HepG2 (cell line): ENCODE data around the gene CCDC116. TPM values are rescaled to one million over a fixed set of nuclear protein-coding genes. Genes with fewer than 3 reads are reported as not detected.

ENCODE experiments used
- AGO2 ChIP-seq: fragments of 200-400 bp; formaldehyde crosslinking; optimal IDR thresholded peaks from 2 replicates; pipeline ENCODE3; 2017; ENCODE audit warnings: mild to moderate bottlenecking, low read depth, low read length, moderate library complexity
- ARNT ChIP-seq: fragments of 450-650 bp; IDR thresholded peaks from 2 replicates; pipeline ENCODE4 v1.6.1; 2017
- CENPX ChIP-seq: sonication (generic); formaldehyde crosslinking; IDR thresholded peaks from 2 replicates; pipeline ENCODE4 v1.9.0; 2021; ENCODE audit warnings: mild to moderate bottlenecking, missing genetic modification reagents, moderate library complexity
- GZF1 ChIP-seq: sonication (generic); formaldehyde crosslinking; IDR thresholded peaks from 2 replicates; pipeline ENCODE4 v1.5.1; 2020; ENCODE audit warnings: mild to moderate bottlenecking, missing genetic modification reagents
- HDAC1 ChIP-seq: sonication (generic); formaldehyde crosslinking; IDR thresholded peaks from 2 replicates; pipeline ENCODE4 v1.5.1; 2020; ENCODE audit warnings: mild to moderate bottlenecking, missing genetic modification reagents
- KLF15 ChIP-seq: sonication (generic); formaldehyde crosslinking; IDR thresholded peaks from 2 replicates; pipeline ENCODE4 v1.8.1; 2023; ENCODE audit warnings: borderline replicate concordance, mild to moderate bottlenecking, inconsistent platforms, missing genetic modification reagents, mixed read lengths
- PHF20 ChIP-seq: sonication (generic); formaldehyde crosslinking; IDR thresholded peaks from 2 replicates; pipeline ENCODE4 v1.5.0; 2020; ENCODE audit warnings: mild to moderate bottlenecking, missing genetic modification reagents
- REPIN1 ChIP-seq: sonication (generic); formaldehyde crosslinking; IDR thresholded peaks from 2 replicates; pipeline ENCODE4 v1.8.0; 2022; ENCODE audit warnings: missing genetic modification reagents, low read depth, mild to moderate bottlenecking, borderline replicate concordance
- RFXANK ChIP-seq: IDR thresholded peaks from 2 replicates; pipeline ENCODE4 v1.6.1; 2016
- TBL1XR1 ChIP-seq: fragments of 150-350 bp; IDR thresholded peaks from 2 replicates; pipeline ENCODE4 v1.6.1; 2014; ENCODE audit warnings: borderline replicate concordance, low read length; ENCODE audit not compliant: partially characterized antibody
- TERF1 ChIP-seq: sonication (generic); formaldehyde crosslinking; IDR thresholded peaks from 2 replicates; pipeline ENCODE4 v1.8.0; 2022; ENCODE audit warnings: mild to moderate bottlenecking, missing genetic modification reagents, moderate library complexity
- XBP1 ChIP-seq: sonication (generic); formaldehyde crosslinking; IDR thresholded peaks from 2 replicates; pipeline ENCODE4 v1.5.0; 2020; ENCODE audit warnings: missing genetic modification reagents
- ZBTB1 ChIP-seq: sonication (generic); formaldehyde crosslinking; IDR thresholded peaks from 2 replicates; pipeline ENCODE4 v1.4.0; 2020; ENCODE audit warnings: missing genetic modification reagents, borderline replicate concordance
- ZNF350 ChIP-seq: sonication (generic); formaldehyde crosslinking; IDR thresholded peaks from 2 replicates; pipeline ENCODE4 v1.4.0; 2020; ENCODE audit warnings: mild to moderate bottlenecking, low read depth, missing genetic modification reagents, borderline replicate concordance
- ZNF441 ChIP-seq: sonication (generic); formaldehyde crosslinking; IDR thresholded peaks from 2 replicates; pipeline ENCODE4 v1.7.0; 2021; ENCODE audit warnings: missing genetic modification reagents, borderline replicate concordance
- ZNF512 ChIP-seq: sonication (generic); formaldehyde crosslinking; IDR thresholded peaks from 2 replicates; pipeline ENCODE4 v1.4.0; 2020; ENCODE audit warnings: mild to moderate bottlenecking, missing genetic modification reagents
- ZNF546 ChIP-seq: sonication (generic); formaldehyde crosslinking; conservative IDR thresholded peaks from 2 replicates; pipeline ENCODE4 v1.8.1; 2023; ENCODE audit warnings: mild to moderate bottlenecking, missing genetic modification reagents
- ZSCAN21 ChIP-seq: sonication (generic); formaldehyde crosslinking; IDR thresholded peaks from 2 replicates; pipeline ENCODE4 v1.8.0; 2022; ENCODE audit warnings: mild to moderate bottlenecking, missing genetic modification reagents, moderate library complexity, borderline replicate concordance
- polyA plus RNA-seq, 8 experiments: library from polyadenylated mRNA; depleted of rRNA in 3 of 8; stranded (reverse) in 7 of 8; unstranded in 1 of 8; fragments of >200 nt; fragmentation: Illumina TruSeq in 4 of 8; extraction: Trizol in 4 of 8; gene quantifications; 2 replicates each; pipeline versions ENCODE4 v1.2.1 to v1.2.3, GENCODE V29; 2011 to 2016; ENCODE audit warnings: low read depth in 4 of 8, missing spikeins in 1 of 8, mixed read lengths in 1 of 8; ENCODE audit not compliant: insufficient read depth in 1 of 8
- total RNA-seq, 5 experiments: library from RNA; depleted of rRNA; stranded (reverse); fragments of >200 nt; fragmentation: Illumina TruSeq; extraction: Trizol; gene quantifications; 2 replicates each; pipeline ENCODE4 v1.2.3, GENCODE V29; 2016; ENCODE audit warnings: low read depth in 1 of 5
- TF ChIP-seq, protein P1 (sequence below): sonication (generic); formaldehyde crosslinking; IDR thresholded peaks from 2 replicates; pipeline ENCODE4; 2020; ENCODE audit warnings: missing genetic modification reagents, mild to moderate bottlenecking, borderline replicate concordance
- TF ChIP-seq, protein P2 (sequence below): IDR thresholded peaks from 2 replicates; pipeline ENCODE4 v1.6.1; 2016
- TF ChIP-seq, protein P3 (sequence below): sonication (generic); formaldehyde crosslinking; IDR thresholded peaks from 2 replicates; pipeline ENCODE4 v1.5.0; 2020; ENCODE audit warnings: mild to moderate bottlenecking, missing genetic modification reagents
- TF ChIP-seq, protein P4 (sequence below): sonication (generic); formaldehyde crosslinking; IDR thresholded peaks from 2 replicates; pipeline ENCODE4 v1.8.0; 2022; ENCODE audit warnings: mild to moderate bottlenecking, missing genetic modification reagents

CCDC116 gene
- total and polyA plus RNA-seq, 2 of the 13 experiments (the other 11 are each of a cell fraction or from before 2014, with no cell fraction given): 0.15 to 0.33 TPM

DNA sequence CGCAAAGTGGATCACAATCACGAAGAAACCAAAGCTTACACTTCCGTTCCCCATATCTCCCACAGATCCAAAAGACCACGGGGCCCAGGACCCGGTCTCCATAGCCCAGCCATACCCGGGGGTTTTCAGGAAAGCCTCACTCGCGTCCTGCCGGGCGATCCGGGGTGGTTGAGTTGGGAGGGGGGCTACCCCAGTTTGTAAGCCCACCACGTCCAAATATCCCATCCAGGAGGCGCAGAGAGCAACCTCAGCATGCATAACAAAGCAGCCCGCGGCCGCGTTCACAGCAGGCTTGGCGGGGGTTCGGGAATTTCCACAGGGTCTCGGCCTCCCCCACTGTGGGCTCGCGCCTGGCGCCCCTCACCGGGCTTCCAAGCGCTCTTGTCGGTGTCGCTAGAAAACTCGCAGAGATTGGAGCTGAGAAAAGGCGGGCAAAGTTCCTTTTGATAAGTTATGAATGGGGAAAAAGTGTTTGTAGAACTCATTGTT lies 19.0 kb downstream of the CCDC116 start (continued):
- TF ChIP-seq ZNF512 (CRISPR knock-in tag): no peak
- no peak for TF ChIP-seq REPIN1
- TF ChIP-seq ZSCAN21 (CRISPR knock-in tag): no peak
- TF ChIP-seq GZF1: no peak
- no peak for TF ChIP-seq CENPX (CRISPR knock-in tag)
- TF ChIP-seq XBP1 (CRISPR knock-in tag): no peak
- no peak for TF ChIP-seq TERF1 (CRISPR knock-in tag)
- TF ChIP-seq, protein P1, sequence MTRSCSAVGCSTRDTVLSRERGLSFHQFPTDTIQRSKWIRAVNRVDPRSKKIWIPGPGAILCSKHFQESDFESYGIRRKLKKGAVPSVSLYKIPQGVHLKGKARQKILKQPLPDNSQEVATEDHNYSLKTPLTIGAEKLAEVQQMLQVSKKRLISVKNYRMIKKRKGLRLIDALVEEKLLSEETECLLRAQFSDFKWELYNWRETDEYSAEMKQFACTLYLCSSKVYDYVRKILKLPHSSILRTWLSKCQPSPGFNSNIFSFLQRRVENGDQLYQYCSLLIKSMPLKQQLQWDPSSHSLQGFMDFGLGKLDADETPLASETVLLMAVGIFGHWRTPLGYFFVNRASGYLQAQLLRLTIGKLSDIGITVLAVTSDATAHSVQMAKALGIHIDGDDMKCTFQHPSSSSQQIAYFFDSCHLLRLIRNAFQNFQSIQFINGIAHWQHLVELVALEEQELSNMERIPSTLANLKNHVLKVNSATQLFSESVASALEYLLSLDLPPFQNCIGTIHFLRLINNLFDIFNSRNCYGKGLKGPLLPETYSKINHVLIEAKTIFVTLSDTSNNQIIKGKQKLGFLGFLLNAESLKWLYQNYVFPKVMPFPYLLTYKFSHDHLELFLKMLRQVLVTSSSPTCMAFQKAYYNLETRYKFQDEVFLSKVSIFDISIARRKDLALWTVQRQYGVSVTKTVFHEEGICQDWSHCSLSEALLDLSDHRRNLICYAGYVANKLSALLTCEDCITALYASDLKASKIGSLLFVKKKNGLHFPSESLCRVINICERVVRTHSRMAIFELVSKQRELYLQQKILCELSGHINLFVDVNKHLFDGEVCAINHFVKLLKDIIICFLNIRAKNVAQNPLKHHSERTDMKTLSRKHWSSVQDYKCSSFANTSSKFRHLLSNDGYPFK (CRISPR knock-in tag): no peak
- TF ChIP-seq ARNT: no peak
- no peak for TF ChIP-seq TBL1XR1
- TF ChIP-seq HDAC1: peak; percentile 55; the same call in 1 of the 2 replicates
- TF ChIP-seq RFXANK: no peak
- TF ChIP-seq, protein P2, sequence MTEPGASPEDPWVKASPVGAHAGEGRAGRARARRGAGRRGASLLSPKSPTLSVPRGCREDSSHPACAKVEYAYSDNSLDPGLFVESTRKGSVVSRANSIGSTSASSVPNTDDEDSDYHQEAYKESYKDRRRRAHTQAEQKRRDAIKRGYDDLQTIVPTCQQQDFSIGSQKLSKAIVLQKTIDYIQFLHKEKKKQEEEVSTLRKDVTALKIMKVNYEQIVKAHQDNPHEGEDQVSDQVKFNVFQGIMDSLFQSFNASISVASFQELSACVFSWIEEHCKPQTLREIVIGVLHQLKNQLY: no peak
- TF ChIP-seq ZNF441: no peak
- TF ChIP-seq AGO2: peak; percentile 76
- TF ChIP-seq ZNF350 (CRISPR knock-in tag): no peak
- TF ChIP-seq ZNF546: peak; percentile 75; the same call in 1 of the 2 replicates
- no peak for TF ChIP-seq ZBTB1 (CRISPR knock-in tag)
- TF ChIP-seq, protein P3, sequence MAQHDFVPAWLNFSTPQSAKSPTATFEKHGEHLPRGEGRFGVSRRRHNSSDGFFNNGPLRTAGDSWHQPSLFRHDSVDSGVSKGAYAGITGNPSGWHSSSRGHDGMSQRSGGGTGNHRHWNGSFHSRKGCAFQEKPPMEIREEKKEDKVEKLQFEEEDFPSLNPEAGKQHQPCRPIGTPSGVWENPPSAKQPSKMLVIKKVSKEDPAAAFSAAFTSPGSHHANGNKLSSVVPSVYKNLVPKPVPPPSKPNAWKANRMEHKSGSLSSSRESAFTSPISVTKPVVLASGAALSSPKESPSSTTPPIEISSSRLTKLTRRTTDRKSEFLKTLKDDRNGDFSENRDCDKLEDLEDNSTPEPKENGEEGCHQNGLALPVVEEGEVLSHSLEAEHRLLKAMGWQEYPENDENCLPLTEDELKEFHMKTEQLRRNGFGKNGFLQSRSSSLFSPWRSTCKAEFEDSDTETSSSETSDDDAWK (CRISPR knock-in tag): no peak
- TF ChIP-seq, protein P4, sequence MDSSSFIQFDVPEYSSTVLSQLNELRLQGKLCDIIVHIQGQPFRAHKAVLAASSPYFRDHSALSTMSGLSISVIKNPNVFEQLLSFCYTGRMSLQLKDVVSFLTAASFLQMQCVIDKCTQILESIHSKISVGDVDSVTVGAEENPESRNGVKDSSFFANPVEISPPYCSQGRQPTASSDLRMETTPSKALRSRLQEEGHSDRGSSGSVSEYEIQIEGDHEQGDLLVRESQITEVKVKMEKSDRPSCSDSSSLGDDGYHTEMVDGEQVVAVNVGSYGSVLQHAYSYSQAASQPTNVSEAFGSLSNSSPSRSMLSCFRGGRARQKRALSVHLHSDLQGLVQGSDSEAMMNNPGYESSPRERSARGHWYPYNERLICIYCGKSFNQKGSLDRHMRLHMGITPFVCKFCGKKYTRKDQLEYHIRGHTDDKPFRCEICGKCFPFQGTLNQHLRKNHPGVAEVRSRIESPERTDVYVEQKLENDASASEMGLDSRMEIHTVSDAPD (CRISPR knock-in tag): no peak; the same call in 1 of the 2 replicates
- TF ChIP-seq KLF15: no peak
- no peak for TF ChIP-seq PHF20 (CRISPR knock-in tag)
